Stimulated activated CD8-positive, alpha-beta memory T cell treated with anti-CD3 and anti-CD28 coated beads, Interleukin-15, amount 100 ng/mL, for 24 hours (primary cell): ENCODE measurements around the gene IL24.

Experiments
- DNase-seq: peaks from one replicate; pipeline ENCODE4 v3.0.0-alpha.2; 2020; ENCODE audit warnings: low read depth

Gene IL24

DNA sequence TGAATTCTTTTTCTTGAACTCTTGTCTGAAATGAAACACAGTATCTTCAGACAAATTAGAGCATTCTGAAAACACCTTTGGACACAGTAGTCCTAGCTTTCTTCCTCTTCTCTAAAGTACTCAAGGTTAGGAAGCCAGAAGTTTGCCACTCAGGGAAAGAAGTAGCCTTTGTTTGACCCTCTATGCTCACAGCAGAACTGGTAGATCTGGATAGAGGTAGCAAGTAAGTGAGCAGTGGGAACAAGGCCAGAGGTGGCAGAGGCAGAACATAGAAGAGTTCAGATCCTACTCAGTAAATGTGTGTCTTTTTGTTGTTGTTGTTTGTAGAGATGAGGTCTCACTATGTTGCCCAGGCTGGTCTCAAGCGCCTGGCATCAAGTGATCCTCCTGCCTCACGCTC, 56.4 kb downstream of the IL24 start:
- no peak for DNase-seq
